IPS-18a (cell line): ENCODE results near the gene C16orf89.
"Not testable (repeated sequence)": the region's sequence is repeated elsewhere in the genome, so short reads cannot be mapped to it uniquely, and the experiment has no call there.

Experiments
- H3K27ac ChIP-seq: one replicate; pipeline ENCODE4 v1.5.1; 2013; ENCODE audit warnings: low read length
- H3K27me3 ChIP-seq: one replicate; pipeline ENCODE4 v1.6.1; 2013; ENCODE audit warnings: mild to moderate bottlenecking, low read length; ENCODE audit not compliant: control insufficient read depth, insufficient read depth
- H3K36me3 ChIP-seq: one replicate; pipeline ENCODE4 v1.6.1; 2013; ENCODE audit warnings: low read depth, low read length; ENCODE audit not compliant: control insufficient read depth
- H3K4me1 ChIP-seq: one replicate; pipeline ENCODE4 v1.6.1; 2013; ENCODE audit warnings: low read depth, low read length; ENCODE audit not compliant: control insufficient read depth
- H3K4me3 ChIP-seq: one replicate; pipeline ENCODE4 v1.5.1; 2013; ENCODE audit warnings: low read length
- H3K9ac ChIP-seq: one replicate; pipeline ENCODE4 v1.6.1; 2013; ENCODE audit warnings: mild to moderate bottlenecking, low read length, moderate library complexity
- H3K9me3 ChIP-seq: one replicate; pipeline ENCODE4 v1.6.1; 2013; ENCODE audit warnings: low read depth, low read length; ENCODE audit not compliant: control insufficient read depth

Gene C16orf89

GRCh38 chr16:5054876-5055865 is 10.6 kb downstream of the C16orf89 start:
- Histone ChIP-seq H3K9me3 (no peaks in the 10 kb centered on the region), H3K36me3 (no peaks in the 10 kb centered on the region), H3K27me3 (no peaks in the 10 kb centered on the region), H3K4me1 (peaks cover 15% of the 10 kb centered on the region), H3K27ac (no peak overlapping the region), H3K9ac (no peak overlapping the region), H3K4me3 (no peak overlapping the region)

DNA sequence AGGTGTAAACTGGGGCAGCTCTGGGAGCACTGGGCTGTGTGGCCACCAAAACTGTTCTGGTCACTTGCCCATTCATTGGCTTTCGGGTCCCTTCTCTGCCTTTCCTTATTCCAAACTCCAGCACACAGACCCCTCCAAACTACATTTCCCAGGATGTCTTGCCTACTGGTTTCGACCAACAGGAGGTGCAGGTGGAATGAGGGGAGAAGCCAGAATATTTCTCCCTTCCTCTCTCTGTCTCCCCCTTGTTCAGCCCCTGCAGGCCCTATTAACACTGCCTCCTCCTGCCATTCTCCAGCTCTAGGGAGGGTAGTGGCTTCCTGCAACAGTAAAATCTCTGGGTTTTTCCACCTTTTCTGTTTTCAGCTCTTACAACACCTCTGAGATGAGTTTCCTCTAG is 18.8 kb downstream of the C16orf89 start:
- no peak overlapping the region for H3K9ac ChIP-seq
- H3K4me1 ChIP-seq, result no peaks in the 10 kb centered on the region
- no peaks in the 10 kb centered on the region for H3K9me3 ChIP-seq
- H3K4me3 ChIP-seq, result no peak overlapping the region
- no peaks in the 10 kb centered on the region for H3K36me3 ChIP-seq
- no peak overlapping the region for H3K27ac ChIP-seq
- no peaks in the 10 kb centered on the region for H3K27me3 ChIP-seq

DNA sequence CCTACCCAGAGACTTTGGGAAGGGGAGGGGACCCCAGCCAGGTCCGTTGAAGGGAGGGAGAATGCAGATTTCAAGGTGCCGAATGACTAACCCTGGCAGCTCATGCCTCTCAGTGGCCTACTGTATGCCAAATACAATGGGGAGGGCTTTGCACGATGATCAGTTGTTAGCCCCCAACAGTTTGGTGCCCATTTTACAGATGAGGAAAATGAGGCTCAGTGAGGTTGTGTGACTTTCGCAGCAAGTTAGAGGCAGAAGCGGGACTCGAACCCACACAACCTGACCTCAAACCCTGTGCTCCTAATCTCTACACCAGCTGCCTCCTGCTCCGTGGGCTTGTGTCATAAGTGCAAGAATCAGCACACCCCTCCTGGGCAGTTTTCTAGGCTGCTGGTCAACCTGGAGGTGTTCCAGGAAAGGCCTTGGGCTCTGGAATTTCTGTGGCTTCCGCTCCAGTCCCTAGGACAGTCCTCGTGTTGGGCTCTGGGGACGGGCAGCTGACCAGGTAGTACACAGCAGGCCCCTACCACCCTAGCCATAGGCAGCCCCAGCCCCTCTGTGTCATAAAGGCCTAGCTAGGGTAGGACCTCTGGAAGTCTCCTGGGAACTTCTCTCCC is 20.1 kb downstream of the C16orf89 start:
- no peaks in the 10 kb centered on the region for H3K27me3 ChIP-seq
- no peaks in the 10 kb centered on the region for H3K9me3 ChIP-seq
- H3K4me3 ChIP-seq, result no peak overlapping the region
- H3K9ac ChIP-seq, result no peak overlapping the region
- H3K4me1 ChIP-seq, result no peaks in the 10 kb centered on the region
- no peak overlapping the region for H3K27ac ChIP-seq
- no peaks in the 10 kb centered on the region for H3K36me3 ChIP-seq

DNA sequence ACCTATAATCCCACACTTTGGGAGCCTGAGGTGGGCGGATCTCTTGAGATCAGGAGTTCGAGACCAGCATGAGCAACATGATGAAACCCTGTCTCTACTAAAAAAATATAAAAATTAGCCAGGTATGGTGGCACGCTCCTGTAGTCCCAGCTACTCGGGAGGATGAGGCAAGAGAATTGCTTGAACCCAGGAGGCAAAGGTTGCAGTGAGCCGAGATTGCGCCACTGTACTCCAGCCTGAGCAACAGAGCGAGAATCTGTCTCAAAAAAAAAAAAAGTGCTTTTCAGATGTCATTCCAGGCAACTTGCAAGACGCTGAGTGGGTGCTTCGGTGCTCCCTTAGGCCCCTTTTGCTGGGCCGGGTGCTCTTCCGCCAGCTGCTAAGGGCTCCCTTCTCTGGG is 21.2 kb downstream of the C16orf89 start:
- H3K27me3 ChIP-seq, H3K27ac ChIP-seq, H3K4me1 ChIP-seq, H3K9ac ChIP-seq, H3K36me3 ChIP-seq, H3K9me3 ChIP-seq, H3K4me3 ChIP-seq: not testable (repeated sequence)

GRCh38 chr16:5044011-5044540 is 21.7 kb downstream of the C16orf89 start:
- Histone ChIP-seq H3K27me3 (no peaks in the 10 kb centered on the region), H3K9ac (no peak overlapping the region), H3K27ac (no peak overlapping the region), H3K9me3 (no peaks in the 10 kb centered on the region), H3K4me1 (no peaks in the 10 kb centered on the region), H3K4me3 (no peak overlapping the region), H3K36me3 (no peaks in the 10 kb centered on the region)

DNA sequence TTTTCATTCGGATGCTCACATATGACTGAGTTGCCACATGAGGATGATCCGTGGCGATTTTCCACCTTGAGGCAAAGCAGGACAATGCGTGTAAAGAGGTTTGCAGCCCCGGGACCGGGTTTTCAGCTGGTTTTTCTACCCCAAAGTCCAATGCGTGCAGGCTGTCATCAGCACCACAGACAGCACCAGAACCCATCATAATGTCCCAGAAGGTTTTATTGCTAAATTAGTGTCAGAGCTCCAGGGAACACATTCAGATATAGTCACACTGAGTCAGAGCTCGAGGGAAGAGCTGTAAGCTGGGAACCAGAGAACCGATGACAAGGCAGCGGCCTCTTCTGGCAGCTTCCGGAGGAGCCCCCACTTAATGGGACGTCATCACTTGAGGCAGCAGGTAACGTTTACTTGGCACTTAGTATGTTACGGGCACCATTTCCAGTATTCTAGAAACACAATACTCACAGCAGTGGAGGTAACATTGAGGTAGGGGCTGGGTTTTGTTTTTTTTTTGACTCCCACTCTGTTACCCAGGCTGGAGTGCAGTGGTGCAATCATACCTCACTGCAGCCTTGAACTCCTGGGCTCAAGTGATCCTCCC is 23.1 kb downstream of the C16orf89 start:
- H3K9me3 ChIP-seq, result no peaks in the 10 kb centered on the region
- H3K9ac ChIP-seq, result no peak overlapping the region
- no peaks in the 10 kb centered on the region for H3K27me3 ChIP-seq
- no peak overlapping the region for H3K27ac ChIP-seq
- H3K4me1 ChIP-seq, result no peaks in the 10 kb centered on the region
- H3K36me3 ChIP-seq, result no peaks in the 10 kb centered on the region
- H3K4me3 ChIP-seq, result no peak overlapping the region

GRCh38 chr16:5041600-5042133 is 24.1 kb downstream of the C16orf89 start:
- H3K4me1 ChIP-seq, result peaks cover under 1% of the 10 kb centered on the region
- no peak overlapping the region for H3K9ac ChIP-seq
- no peak overlapping the region for H3K4me3 ChIP-seq
- no peaks in the 10 kb centered on the region for H3K36me3 ChIP-seq
- H3K9me3 ChIP-seq, result no peaks in the 10 kb centered on the region
- H3K27ac ChIP-seq, result no peak overlapping the region
- no peaks in the 10 kb centered on the region for H3K27me3 ChIP-seq

DNA sequence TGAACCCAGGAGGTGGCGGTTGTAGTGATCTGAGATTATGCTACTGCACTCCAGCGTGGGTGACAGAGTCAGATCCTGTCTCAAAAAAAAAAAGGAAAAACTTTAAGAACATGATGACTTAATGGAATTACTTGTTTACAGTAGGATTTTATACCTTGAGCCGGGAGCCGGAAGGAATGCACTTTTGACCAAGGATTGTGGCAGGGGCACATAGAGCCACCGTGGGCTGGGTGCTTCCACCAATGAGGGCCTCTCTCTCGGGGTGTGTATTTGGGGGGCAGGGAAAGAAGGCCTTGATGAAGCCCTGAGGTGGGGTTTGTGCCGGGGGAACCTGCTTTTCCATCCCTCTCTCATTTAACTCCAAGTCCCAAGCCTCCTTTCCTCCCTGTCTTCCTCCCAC is 25.3 kb downstream of the C16orf89 start:
- no peaks in the 10 kb centered on the region for H3K27me3 ChIP-seq
- peaks cover 5% of the 10 kb centered on the region for H3K4me1 ChIP-seq
- H3K27ac ChIP-seq, result no peak overlapping the region
- H3K36me3 ChIP-seq, result no peaks in the 10 kb centered on the region
- H3K9me3 ChIP-seq, result no peaks in the 10 kb centered on the region
- H3K4me3 ChIP-seq, result no peak overlapping the region
- no peak overlapping the region for H3K9ac ChIP-seq

- H3K36me3 ChIP-seq, result no peaks in the 10 kb centered on the region
- no peak overlapping the region for H3K27ac ChIP-seq
- no peak overlapping the region for H3K9ac ChIP-seq
- peaks cover 5% of the 10 kb centered on the region for H3K4me1 ChIP-seq
- peaks cover 7% of the 10 kb centered on the region for H3K27me3 ChIP-seq
- no peak overlapping the region for H3K4me3 ChIP-seq
- no peaks in the 10 kb centered on the region for H3K9me3 ChIP-seq
Observed at GRCh38 chr16:5036228-5037156, 29.3 kb downstream of the C16orf89 start.

- Histone ChIP-seq H3K36me3 (no peaks in the 10 kb centered on the region), H3K27me3 (peaks cover 7% of the 10 kb centered on the region), H3K4me3 (no peak overlapping the region), H3K27ac (no peak overlapping the region), H3K9ac (no peak overlapping the region), H3K4me1 (peaks cover 5% of the 10 kb centered on the region), H3K9me3 (no peaks in the 10 kb centered on the region)
Observed at GRCh38 chr16:5035909-5036227, 29.9 kb downstream of the C16orf89 start.

DNA sequence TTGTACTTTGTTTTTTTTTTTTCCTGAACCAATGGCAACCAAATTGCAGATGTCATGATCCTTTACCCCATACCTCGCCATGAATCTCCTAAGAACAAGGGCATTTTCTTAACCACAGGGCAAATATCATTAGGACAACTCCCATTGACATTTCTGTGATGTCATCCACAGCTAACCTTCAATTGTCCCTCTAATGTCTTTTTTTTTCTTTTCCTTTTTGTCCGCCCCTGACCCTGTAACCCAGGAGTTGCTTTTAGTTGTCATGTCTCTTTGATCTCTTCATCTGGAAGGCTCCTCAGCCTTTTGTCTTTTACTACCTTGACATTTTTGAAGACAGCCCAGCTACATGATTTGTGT is 31.6 kb downstream of the C16orf89 start:
- Histone ChIP-seq H3K9me3 (no peaks in the 10 kb centered on the region), H3K36me3 (no peaks in the 10 kb centered on the region), H3K27ac (no peak overlapping the region), H3K9ac (peak overlapping the region; percentile 50), H3K4me3 (peak overlapping the region; percentile 68), H3K27me3 (peaks cover 7% of the 10 kb centered on the region), H3K4me1 (peaks cover 5% of the 10 kb centered on the region)
